Measurements from ENCODE around the gene BAZ2B. TPM values are rescaled to one million over a fixed set of nuclear protein-coding genes. Genes with fewer than 3 reads are reported as not detected.

Gene BAZ2B
- total RNA-seq, 1 donor from 2014 or later = 81.5 TPM

- H3K9me3 Mint-ChIP-seq (ENCODE audit: unreplicated experiment) = no peaks in the 10 kb centered on the region
- H3K4me3 Mint-ChIP-seq (ENCODE audit: unreplicated experiment) = no peak overlapping the region
- TF ChIP-seq CTCF (IDR thresholded peaks at IDR 0.05) = no peak
- H3K36me3 Mint-ChIP-seq (ENCODE audit: unreplicated experiment) = peaks cover 39% of the 10 kb centered on the region
- H3K27ac Mint-ChIP-seq (ENCODE audit: unreplicated experiment) = no peak overlapping the region
- H3K4me1 Mint-ChIP-seq (ENCODE audit: unreplicated experiment) = peaks cover 18% of the 10 kb centered on the region
- no peaks in the 10 kb centered on the region for H3K27me3 Mint-ChIP-seq (ENCODE audit: unreplicated experiment)
- DNase-seq (ENCODE audit: extremely low spot score, unreplicated experiment) = no peak
These were observed 154.1 kb downstream of the BAZ2B start for GRCh38 chr2:159462201-159462785.

GRCh38 chr2:159461076-159461475, 155.3 kb downstream of the BAZ2B start:
- Mint-ChIP-seq H3K9me3 (ENCODE audit: unreplicated experiment) (no peaks in the 10 kb centered on the region), H3K4me1 (ENCODE audit: unreplicated experiment) (peaks cover 26% of the 10 kb centered on the region), H3K4me3 (ENCODE audit: unreplicated experiment) (no peak overlapping the region), H3K27me3 (ENCODE audit: unreplicated experiment) (no peaks in the 10 kb centered on the region), H3K36me3 (ENCODE audit: unreplicated experiment) (peaks cover 33% of the 10 kb centered on the region), H3K27ac (ENCODE audit: unreplicated experiment) (no peak overlapping the region)
- no peak for DNase-seq (ENCODE audit: extremely low spot score, unreplicated experiment)
- TF ChIP-seq CTCF (IDR thresholded peaks at IDR 0.05) = no peak

GRCh38 chr2:159460227-159460626, 156.1 kb downstream of the BAZ2B start:
- Mint-ChIP-seq H3K4me3 (ENCODE audit: unreplicated experiment) (no peak overlapping the region), H3K27ac (ENCODE audit: unreplicated experiment) (peak overlapping the region; percentile 32), H3K27me3 (ENCODE audit: unreplicated experiment) (no peaks in the 10 kb centered on the region), H3K4me1 (ENCODE audit: unreplicated experiment) (peaks cover 26% of the 10 kb centered on the region), H3K9me3 (ENCODE audit: unreplicated experiment) (no peaks in the 10 kb centered on the region), H3K36me3 (ENCODE audit: unreplicated experiment) (peaks cover 30% of the 10 kb centered on the region)
- no peak for DNase-seq (ENCODE audit: extremely low spot score, unreplicated experiment)
- no peak for TF ChIP-seq CTCF (IDR thresholded peaks at IDR 0.05)

- no peak for DNase-seq (ENCODE audit: extremely low spot score, unreplicated experiment)
- Mint-ChIP-seq H3K4me3 (ENCODE audit: unreplicated experiment) (no peak overlapping the region), H3K9me3 (ENCODE audit: unreplicated experiment) (no peaks in the 10 kb centered on the region), H3K27ac (ENCODE audit: unreplicated experiment) (peak overlapping the region; percentile 38), H3K4me1 (ENCODE audit: unreplicated experiment) (peaks cover 26% of the 10 kb centered on the region), H3K36me3 (ENCODE audit: unreplicated experiment) (peaks cover 24% of the 10 kb centered on the region), H3K27me3 (ENCODE audit: unreplicated experiment) (no peaks in the 10 kb centered on the region)
- TF ChIP-seq CTCF (IDR thresholded peaks at IDR 0.05) = no peak
These were observed 157.1 kb downstream of the BAZ2B start for GRCh38 chr2:159459279-159459678.

GRCh38 chr2:159457589-159457988, 158.8 kb downstream of the BAZ2B start:
- TF ChIP-seq CTCF (IDR thresholded peaks at IDR 0.05) = no peak
- no peak for DNase-seq (ENCODE audit: extremely low spot score, unreplicated experiment)
- Mint-ChIP-seq H3K9me3 (ENCODE audit: unreplicated experiment) (no peaks in the 10 kb centered on the region), H3K36me3 (ENCODE audit: unreplicated experiment) (peaks cover 19% of the 10 kb centered on the region), H3K4me1 (ENCODE audit: unreplicated experiment) (peaks cover 26% of the 10 kb centered on the region), H3K27ac (ENCODE audit: unreplicated experiment) (no peak overlapping the region), H3K4me3 (ENCODE audit: unreplicated experiment) (no peak overlapping the region), H3K27me3 (ENCODE audit: unreplicated experiment) (no peaks in the 10 kb centered on the region)
